Measurements from ENCODE around the gene TMEM150C.
"Not testable (repeated sequence)": the region's sequence is repeated elsewhere in the genome, so short reads cannot be mapped to it uniquely, and the experiment has no call there.

DNA sequence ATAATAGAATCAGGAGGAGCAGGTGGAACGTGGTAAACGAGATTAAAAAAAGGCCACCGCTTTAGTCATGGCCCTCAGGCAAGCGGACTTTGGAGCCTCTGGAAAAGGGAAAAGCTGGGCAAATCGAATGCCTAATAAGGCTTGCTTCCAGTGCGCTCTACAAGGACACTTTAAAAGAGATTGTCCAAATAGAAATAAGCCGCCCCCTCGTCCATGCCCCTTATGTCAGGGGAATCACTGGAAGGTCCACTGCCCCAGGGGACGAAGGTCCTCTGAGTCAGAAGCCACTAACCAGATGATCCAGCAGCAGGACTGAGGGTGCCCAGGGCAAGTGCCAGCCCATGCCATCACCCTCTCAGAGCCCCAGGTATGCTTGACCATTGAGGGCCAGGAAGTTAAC is 84.3 kb downstream of the TMEM150C start:
- TF ChIP-seq, protein P1, sequence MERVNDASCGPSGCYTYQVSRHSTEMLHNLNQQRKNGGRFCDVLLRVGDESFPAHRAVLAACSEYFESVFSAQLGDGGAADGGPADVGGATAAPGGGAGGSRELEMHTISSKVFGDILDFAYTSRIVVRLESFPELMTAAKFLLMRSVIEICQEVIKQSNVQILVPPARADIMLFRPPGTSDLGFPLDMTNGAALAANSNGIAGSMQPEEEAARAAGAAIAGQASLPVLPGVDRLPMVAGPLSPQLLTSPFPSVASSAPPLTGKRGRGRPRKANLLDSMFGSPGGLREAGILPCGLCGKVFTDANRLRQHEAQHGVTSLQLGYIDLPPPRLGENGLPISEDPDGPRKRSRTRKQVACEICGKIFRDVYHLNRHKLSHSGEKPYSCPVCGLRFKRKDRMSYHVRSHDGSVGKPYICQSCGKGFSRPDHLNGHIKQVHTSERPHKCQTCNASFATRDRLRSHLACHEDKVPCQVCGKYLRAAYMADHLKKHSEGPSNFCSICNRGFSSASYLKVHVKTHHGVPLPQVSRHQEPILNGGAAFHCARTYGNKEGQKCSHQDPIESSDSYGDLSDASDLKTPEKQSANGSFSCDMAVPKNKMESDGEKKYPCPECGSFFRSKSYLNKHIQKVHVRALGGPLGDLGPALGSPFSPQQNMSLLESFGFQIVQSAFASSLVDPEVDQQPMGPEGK (CRISPR knock-in tag; IDR thresholded peaks at IDR 0.05; ENCODE audit: borderline replicate concordance) = not testable (repeated sequence)
- not testable (repeated sequence) for TF ChIP-seq BACH2 (CRISPR knock-in tag; IDR thresholded peaks at IDR 0.05; ENCODE audit: borderline replicate concordance); ARNTL (CRISPR knock-in tag; IDR thresholded peaks at IDR 0.05; ENCODE audit: borderline replicate concordance, low read depth)
